HAP-1 (cell line): ENCODE results near the gene MIDN.

Experiments
- DNase-seq, 2 experiments: peaks; one replicate each; pipeline ENCODE4 v3.0.0-alpha.2; 2016 to 2020; ENCODE audit warnings: low spot score in 2 of 2
- H3K27me3 ChIP-seq: fragments of 250-450 bp; sonication (Bioruptor Pico); 2 replicates; pipeline ENCODE4 v1.5.1; 2020; ENCODE audit warnings: low read depth, mild to moderate bottlenecking, moderate library complexity
- H3K36me3 ChIP-seq: fragments of 250-450 bp; sonication (Bioruptor Pico); replicated peaks from 2 replicates; pipeline ENCODE4 v1.5.1; 2020; ENCODE audit warnings: mild to moderate bottlenecking
- H3K4me1 ChIP-seq: fragments of 250-450 bp; sonication (Bioruptor Pico); 2 replicates; pipeline ENCODE4 v1.5.1; 2020; ENCODE audit warnings: mild to moderate bottlenecking
- H3K4me3 ChIP-seq: fragments of 250-450 bp; sonication (Bioruptor Pico); 2 replicates; pipeline ENCODE4 v1.5.1; 2020; ENCODE audit warnings: mild to moderate bottlenecking, moderate library complexity
- H3K9me3 ChIP-seq: fragments of 250-450 bp; sonication (Bioruptor Pico); 2 replicates; pipeline ENCODE4 v1.5.1; 2020; ENCODE audit warnings: mild to moderate bottlenecking, moderate library complexity
- in situ Hi-C: fragments of 300-500 bp; cut with MboI; formaldehyde crosslinking; loops from 3 replicates; pipeline ENCODE4 v1.14.3; 2020; ENCODE audit warnings: low sequenced_read_pairs, inconsistent platforms, mixed read lengths

MIDN gene

GRCh38 chr19:1259876-1260748 is 11.7 kb downstream of the MIDN start:
- Histone ChIP-seq H3K4me1 (peaks cover 24% of the 10 kb centered on the region), H3K9me3 (no peaks in the 10 kb centered on the region), H3K36me3 (peaks cover 34% of the 10 kb centered on the region), H3K27me3 (no peaks in the 10 kb centered on the region), H3K4me3 (peak overlapping the region; percentile 58)
- in situ Hi-C loops = no loop called here
- no peak for DNase-seq

- peaks cover 31% of the 10 kb centered on the region for H3K4me1 ChIP-seq
- DNase-seq = peak; percentile 88 to 97
- in situ Hi-C loops = no loop called here
- H3K36me3 ChIP-seq = peaks cover 27% of the 10 kb centered on the region
- no peaks in the 10 kb centered on the region for H3K27me3 ChIP-seq
- peak overlapping the region; percentile 58 for H3K4me3 ChIP-seq
- no peaks in the 10 kb centered on the region for H3K9me3 ChIP-seq
Measured at GRCh38 chr19:1260749-1261537, 12.6 kb downstream of the MIDN start.

GRCh38 chr19:1261538-1261797 is 13.1 kb downstream of the MIDN start:
- no peaks in the 10 kb centered on the region for H3K9me3 ChIP-seq
- peaks cover 34% of the 10 kb centered on the region for H3K4me1 ChIP-seq
- in situ Hi-C loops = no loop called here
- peaks cover 22% of the 10 kb centered on the region for H3K36me3 ChIP-seq
- DNase-seq = no peak
- H3K4me3 ChIP-seq = peak overlapping the region; percentile 58
- no peaks in the 10 kb centered on the region for H3K27me3 ChIP-seq

- no peaks in the 10 kb centered on the region for H3K9me3 ChIP-seq
- DNase-seq = no peak
- H3K27me3 ChIP-seq = no peaks in the 10 kb centered on the region
- peaks cover 34% of the 10 kb centered on the region for H3K4me1 ChIP-seq
- in situ Hi-C loops = no loop called here
- H3K4me3 ChIP-seq = peak overlapping the region; percentile 58
- peaks cover 17% of the 10 kb centered on the region for H3K36me3 ChIP-seq
Measured at GRCh38 chr19:1261798-1262622, 13.6 kb downstream of the MIDN start.

GRCh38 chr19:1262623-1263123 is 14.3 kb downstream of the MIDN start:
- peak overlapping the region; percentile 58 for H3K4me3 ChIP-seq
- peaks cover 11% of the 10 kb centered on the region; the same call in 1 of the 2 replicates for H3K36me3 ChIP-seq
- peaks cover 34% of the 10 kb centered on the region for H3K4me1 ChIP-seq
- in situ Hi-C loops = no loop called here
- no peaks in the 10 kb centered on the region for H3K9me3 ChIP-seq
- DNase-seq = no peak
- no peaks in the 10 kb centered on the region for H3K27me3 ChIP-seq

- Histone ChIP-seq H3K9me3 (no peaks in the 10 kb centered on the region), H3K36me3 (0 out of 2 replicates have a peak, but pooled peaks cover 11% of the 10 kb centered on the region), H3K4me1 (peaks cover 34% of the 10 kb centered on the region), H3K4me3 (no peak overlapping the region), H3K27me3 (no peaks in the 10 kb centered on the region)
- no peak for DNase-seq
- in situ Hi-C loops = no loop called here
Measured at GRCh38 chr19:1263188-1263587, 14.8 kb downstream of the MIDN start.

- Histone ChIP-seq H3K36me3 (peaks cover 14% of the 10 kb centered on the region), H3K27me3 (no peaks in the 10 kb centered on the region), H3K9me3 (no peaks in the 10 kb centered on the region), H3K4me3 (no peak overlapping the region), H3K4me1 (peaks cover 36% of the 10 kb centered on the region)
- peak in 1 of 2 experiments; percentile 70 for DNase-seq
- in situ Hi-C loops = no loop called here
Measured at GRCh38 chr19:1264801-1265614, 16.6 kb downstream of the MIDN start.

- Histone ChIP-seq H3K9me3 (no peaks in the 10 kb centered on the region), H3K4me3 (peak overlapping the region; percentile 45), H3K36me3 (peaks cover 21% of the 10 kb centered on the region), H3K4me1 (peaks cover 38% of the 10 kb centered on the region), H3K27me3 (no peaks in the 10 kb centered on the region)
- in situ Hi-C loops = no loop called here
- no peak for DNase-seq
Measured at GRCh38 chr19:1265615-1266128, 17.3 kb downstream of the MIDN start.

- peak; percentile 80 to 91 for DNase-seq
- H3K9me3 ChIP-seq = no peaks in the 10 kb centered on the region
- peaks cover 44% of the 10 kb centered on the region for H3K4me1 ChIP-seq
- in situ Hi-C loops = no loop called here
- peaks cover 27% of the 10 kb centered on the region for H3K36me3 ChIP-seq
- H3K4me3 ChIP-seq = peak overlapping the region; percentile 45
- no peaks in the 10 kb centered on the region for H3K27me3 ChIP-seq
Measured at GRCh38 chr19:1266129-1266915, 17.9 kb downstream of the MIDN start.

GRCh38 chr19:1266916-1267476 is 18.6 kb downstream of the MIDN start:
- Histone ChIP-seq H3K4me3 (peak overlapping the region; percentile 45), H3K36me3 (peaks cover 34% of the 10 kb centered on the region), H3K9me3 (no peaks in the 10 kb centered on the region), H3K4me1 (peaks cover 39% of the 10 kb centered on the region), H3K27me3 (no peaks in the 10 kb centered on the region)
- DNase-seq = peak in 1 of 2 experiments; percentile 82
- in situ Hi-C loops = no loop called here

GRCh38 chr19:1267477-1268225 is 19.3 kb downstream of the MIDN start:
- Histone ChIP-seq H3K27me3 (no peaks in the 10 kb centered on the region), H3K9me3 (no peaks in the 10 kb centered on the region), H3K36me3 (peaks cover 41% of the 10 kb centered on the region), H3K4me3 (peak overlapping the region; percentile 45), H3K4me1 (peaks cover 33% of the 10 kb centered on the region)
- no peak for DNase-seq
- in situ Hi-C loops = no loop called here
